ENCODE data around the gene NEK4. TPM values are rescaled to one million over a fixed set of nuclear protein-coding genes. Genes with fewer than 3 reads are reported as not detected.

NEK4 gene
- total RNA-seq, 1 donor from 2014 or later, result 15.1 TPM

DNA sequence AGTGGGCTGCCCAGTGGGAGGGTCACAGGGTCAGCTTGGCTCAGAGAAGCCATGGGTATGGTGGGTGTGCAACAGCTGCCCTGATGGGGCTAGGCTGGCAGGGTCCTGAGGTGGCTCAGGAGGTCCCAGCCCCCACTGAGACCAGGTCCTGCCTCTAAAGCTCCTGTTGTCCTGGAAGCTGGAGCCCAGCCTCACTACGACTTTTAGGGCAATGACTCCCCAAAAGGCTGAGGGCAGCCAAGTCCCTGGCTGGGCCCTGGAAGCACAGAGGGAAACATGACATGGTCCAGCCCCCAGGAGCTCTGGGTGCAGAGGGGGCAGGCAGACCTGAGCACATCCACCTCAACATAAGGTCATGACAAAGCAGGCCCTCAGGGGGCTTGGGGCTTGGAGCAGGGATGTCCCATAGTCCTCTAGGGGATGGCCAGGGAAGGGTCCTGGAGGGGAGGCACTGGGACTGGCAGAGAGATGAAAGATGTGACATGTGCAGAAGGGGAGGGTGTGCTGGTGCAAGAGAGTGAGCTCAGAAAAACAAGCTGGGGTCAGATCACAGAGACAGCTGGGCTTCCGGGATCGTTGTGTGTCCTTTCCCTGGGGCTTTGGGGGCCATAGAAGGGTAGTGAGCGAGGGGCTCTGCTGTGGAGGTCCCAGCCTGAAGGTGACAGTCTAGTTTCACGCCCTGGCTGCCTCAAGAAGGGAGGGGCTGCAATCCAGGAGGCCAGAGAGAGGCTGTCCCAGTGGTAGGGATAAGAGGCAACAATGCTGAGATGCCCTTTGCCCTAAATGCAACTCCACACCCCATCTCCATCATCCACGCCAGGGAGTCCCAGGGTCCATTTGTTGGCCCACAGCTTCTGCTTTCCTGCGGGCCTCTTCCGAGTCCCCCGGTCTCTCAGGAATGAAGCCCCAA lies 23.2 kb upstream of the NEK4 start:
- DNase-seq (ENCODE audit: low read depth) (no peak), FAIRE-seq (no peak)
- H3K4me3 Mint-ChIP-seq (ENCODE audit: unreplicated experiment), result no peak overlapping the region
- Histone ChIP-seq H3K36me3 (ENCODE audit: insufficient read depth, low read length) (no peaks in the 10 kb centered on the region), H3K27me3 (ENCODE audit: insufficient read depth, low read length) (no peaks in the 10 kb centered on the region), H3K4me2 (ENCODE audit: low read length) (no peak overlapping the region), H3K27ac (ENCODE audit: low read depth, low read length) (no peak overlapping the region), H3K4me3 (ENCODE audit: insufficient read depth, low read depth, low read length) (no peak overlapping the region), H3K4me1 (ENCODE audit: insufficient read depth, low read length) (no peaks in the 10 kb centered on the region), H2AFZ (ENCODE audit: low read depth, low read length) (no peak overlapping the region), H3K9me3 (ENCODE audit: insufficient read depth, low read depth, low read length) (no peaks in the 10 kb centered on the region), H4K20me1 (ENCODE audit: insufficient read depth, low read length) (no peaks in the 10 kb centered on the region), H3K79me2 (ENCODE audit: insufficient read depth, low read length) (no peaks in the 10 kb centered on the region), H3K9ac (ENCODE audit: low read length) (no peak overlapping the region)
- no peaks in the 10 kb centered on the region for H3K36me3 Mint-ChIP-seq (ENCODE audit: low read depth, unreplicated experiment)
- TF ChIP-seq EZH2 (IDR thresholded peaks at IDR 0.05; ENCODE audit: insufficient read depth, low read length) (no peak), CTCF (IDR thresholded peaks at IDR 0.05; ENCODE audit: insufficient read depth, low read depth, low read length) (no peak)
- H3K4me1 Mint-ChIP-seq (ENCODE audit: low read depth, unreplicated experiment), result peaks cover 5% of the 10 kb centered on the region
- H3K9me3 Mint-ChIP-seq (ENCODE audit: unreplicated experiment), result peaks cover 3% of the 10 kb centered on the region
- H3K27ac Mint-ChIP-seq (ENCODE audit: unreplicated experiment), result no peak overlapping the region
- H3K27me3 Mint-ChIP-seq (ENCODE audit: low read depth, unreplicated experiment), result peaks cover 23% of the 10 kb centered on the region

DNA sequence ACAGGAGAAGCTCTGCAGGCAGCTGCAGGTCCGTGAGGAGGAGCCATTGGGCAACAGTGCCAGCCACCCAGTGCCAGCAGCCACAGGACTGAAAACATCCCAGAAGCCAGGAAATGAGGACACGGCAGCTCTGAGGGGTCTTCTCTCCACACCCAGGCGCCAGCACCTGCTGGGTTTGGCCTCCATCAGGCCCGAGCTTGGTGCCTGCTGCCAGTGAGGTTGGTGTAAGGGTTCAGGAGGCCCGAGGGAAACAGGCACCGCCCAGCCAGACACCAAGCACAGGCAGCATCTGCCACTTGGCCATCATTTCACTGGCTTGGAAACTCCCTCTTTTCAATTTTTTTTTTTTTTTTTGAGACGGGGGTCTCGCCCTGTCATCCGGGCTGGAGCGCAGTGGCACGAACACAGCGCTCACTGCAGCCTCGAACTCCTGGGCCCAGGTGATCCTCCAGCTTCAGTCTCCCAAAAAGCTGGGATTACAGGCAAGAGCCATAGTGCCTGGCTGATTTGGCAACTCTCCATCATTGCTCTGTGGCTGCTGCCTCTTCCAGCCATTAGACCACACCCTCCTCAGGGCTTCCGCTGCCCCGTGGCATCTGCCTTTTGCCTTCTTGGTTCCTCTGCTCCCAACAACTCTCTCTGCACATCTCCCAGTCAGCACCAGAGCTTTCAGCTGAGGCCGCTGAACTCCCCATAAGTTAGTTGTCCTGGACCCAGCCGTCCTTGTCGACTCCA lies 22.4 kb upstream of the NEK4 start:
- FAIRE-seq (no peak), DNase-seq (ENCODE audit: low read depth) (no peak)
- peaks cover 25% of the 10 kb centered on the region for H3K27me3 Mint-ChIP-seq (ENCODE audit: low read depth, unreplicated experiment)
- no peak for TF ChIP-seq EZH2 (IDR thresholded peaks at IDR 0.05; ENCODE audit: insufficient read depth, low read length)
- Histone ChIP-seq H4K20me1 (ENCODE audit: insufficient read depth, low read length) (no peaks in the 10 kb centered on the region), H3K27ac (ENCODE audit: low read depth, low read length) (no peak overlapping the region), H2AFZ (ENCODE audit: low read depth, low read length) (no peak overlapping the region), H3K4me3 (ENCODE audit: insufficient read depth, low read depth, low read length) (no peak overlapping the region), H3K4me2 (ENCODE audit: low read length) (no peak overlapping the region), H3K36me3 (ENCODE audit: insufficient read depth, low read length) (no peaks in the 10 kb centered on the region), H3K9ac (ENCODE audit: low read length) (no peak overlapping the region), H3K27me3 (ENCODE audit: insufficient read depth, low read length) (no peaks in the 10 kb centered on the region), H3K4me1 (ENCODE audit: insufficient read depth, low read length) (no peaks in the 10 kb centered on the region), H3K9me3 (ENCODE audit: insufficient read depth, low read depth, low read length) (no peaks in the 10 kb centered on the region), H3K79me2 (ENCODE audit: insufficient read depth, low read length) (no peaks in the 10 kb centered on the region)
- H3K36me3 Mint-ChIP-seq (ENCODE audit: low read depth, unreplicated experiment), result no peaks in the 10 kb centered on the region
- peaks cover 3% of the 10 kb centered on the region for H3K9me3 Mint-ChIP-seq (ENCODE audit: unreplicated experiment)
- H3K27ac Mint-ChIP-seq (ENCODE audit: unreplicated experiment), result no peak overlapping the region
- no peak overlapping the region for H3K4me3 Mint-ChIP-seq (ENCODE audit: unreplicated experiment)
- peaks cover 5% of the 10 kb centered on the region for H3K4me1 Mint-ChIP-seq (ENCODE audit: low read depth, unreplicated experiment)

DNA sequence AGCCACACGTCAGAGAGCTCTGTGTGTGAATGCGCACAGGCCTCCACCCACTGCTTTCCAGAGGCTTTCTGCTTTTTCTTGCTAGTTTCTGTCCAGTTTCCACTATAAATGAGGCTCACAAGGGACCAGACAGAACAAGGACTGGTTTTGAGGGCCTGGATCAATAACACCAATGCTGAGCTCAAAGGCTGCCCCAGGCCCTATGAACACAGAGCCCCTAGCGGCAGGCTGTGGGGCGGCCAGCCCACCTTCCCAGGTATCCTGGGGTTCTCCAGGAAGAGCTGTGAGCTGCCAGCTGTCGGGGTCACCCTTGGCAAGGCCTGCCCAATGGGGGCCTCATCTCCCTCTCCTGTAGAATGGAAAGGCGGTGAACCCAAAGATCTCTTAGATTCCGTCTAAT lies 21.7 kb upstream of the NEK4 start:
- Histone ChIP-seq H2AFZ (ENCODE audit: low read depth, low read length) (no peak overlapping the region), H3K27ac (ENCODE audit: low read depth, low read length) (no peak overlapping the region), H3K79me2 (ENCODE audit: insufficient read depth, low read length) (no peaks in the 10 kb centered on the region), H3K4me2 (ENCODE audit: low read length) (no peak overlapping the region), H3K36me3 (ENCODE audit: insufficient read depth, low read length) (no peaks in the 10 kb centered on the region), H3K9ac (ENCODE audit: low read length) (no peak overlapping the region), H3K9me3 (ENCODE audit: insufficient read depth, low read depth, low read length) (no peaks in the 10 kb centered on the region), H3K27me3 (ENCODE audit: insufficient read depth, low read length) (no peaks in the 10 kb centered on the region), H4K20me1 (ENCODE audit: insufficient read depth, low read length) (no peaks in the 10 kb centered on the region), H3K4me3 (ENCODE audit: insufficient read depth, low read depth, low read length) (no peak overlapping the region), H3K4me1 (ENCODE audit: insufficient read depth, low read length) (no peaks in the 10 kb centered on the region)
- Mint-ChIP-seq H3K36me3 (ENCODE audit: low read depth, unreplicated experiment) (no peaks in the 10 kb centered on the region), H3K9me3 (ENCODE audit: unreplicated experiment) (peaks cover 3% of the 10 kb centered on the region), H3K27ac (ENCODE audit: unreplicated experiment) (no peak overlapping the region), H3K27me3 (ENCODE audit: low read depth, unreplicated experiment) (peaks cover 32% of the 10 kb centered on the region), H3K4me3 (ENCODE audit: unreplicated experiment) (no peak overlapping the region), H3K4me1 (ENCODE audit: low read depth, unreplicated experiment) (peaks cover 5% of the 10 kb centered on the region)
- DNase-seq (ENCODE audit: low read depth) (no peak), FAIRE-seq (no peak)
- TF ChIP-seq EZH2 (IDR thresholded peaks at IDR 0.05; ENCODE audit: insufficient read depth, low read length), result no peak
- TF ChIP-seq CTCF (IDR thresholded peaks at IDR 0.05; ENCODE audit: insufficient read depth, low read depth, low read length), result no peak

Data from astrocyte (in vitro differentiated cells and primary cell).